H1 (cell line): ENCODE measurements around the gene TPRN. TPM values are rescaled to one million over a fixed set of nuclear protein-coding genes. Genes with fewer than 3 reads are reported as not detected.

Source experiments
- CTCF ChIA-PET: fragments of 300-600 bp; sonication (Branson Sonifier 250); formaldehyde crosslinking; loops from one replicate; lab custom pipeline; 2021; ENCODE audit not compliant: partially characterized antibody; lab: Charles Lee
- POLR2A ChIA-PET: fragments of 300-600 bp; sonication (Branson Sonifier 250); formaldehyde crosslinking; loops from one replicate; lab custom pipeline; 2021; ENCODE audit warnings: inconsistent platforms; ENCODE audit not compliant: partially characterized antibody; lab: Charles Lee
- DNase-seq, 2 experiments: peaks; one replicate each; pipeline versions ENCODE4 v3.0.0 to v3.0.0-alpha.2; 2010 to 2022; ENCODE audit warnings: low spot score in 2 of 2, low read depth in 1 of 2, mixed read lengths in 1 of 2
- FAIRE-seq: peaks from 2 replicates; lab custom pipeline; 2011; peaks lifted over from hg19 to GRCh38; lab: Jason Lieb, UNC
- H2AFZ ChIP-seq: 2 replicates; pipeline ENCODE4 v1.8.1; 2012; ENCODE audit warnings: low read length, inconsistent platforms
- H2AK5ac ChIP-seq: 2 replicates; pipeline ENCODE4 v1.6.1; 2013; ENCODE audit warnings: low read depth, low read length
- H2BK120ac ChIP-seq: replicated peaks from 2 replicates; pipeline ENCODE3; 2013; ENCODE audit warnings: low read depth, low read length, inconsistent platforms
- H2BK12ac ChIP-seq: 2 replicates; pipeline ENCODE4 v1.6.1; 2013; ENCODE audit warnings: low read depth, low read length
- H2BK15ac ChIP-seq: 2 replicates; pipeline ENCODE4 v1.6.1; 2013; ENCODE audit warnings: low read length
- H2BK20ac ChIP-seq: 2 replicates; pipeline ENCODE4 v1.6.1; 2013; ENCODE audit warnings: low read length
- H2BK5ac ChIP-seq: 2 replicates; pipeline ENCODE4 v1.6.1; 2013; ENCODE audit warnings: low read depth, low read length
- H3K14ac ChIP-seq: 2 replicates; pipeline ENCODE4 v1.6.1; 2013; ENCODE audit warnings: inconsistent platforms; ENCODE audit not compliant: insufficient read length
- H3K18ac ChIP-seq: 2 replicates; pipeline ENCODE4 v1.6.1; 2013; ENCODE audit warnings: low read length; ENCODE audit errors: extremely low read depth
- H3K23ac ChIP-seq: 2 replicates; pipeline ENCODE4 v1.6.1; 2013; ENCODE audit warnings: inconsistent platforms; ENCODE audit not compliant: insufficient read length
- H3K23me2 ChIP-seq: 2 replicates; pipeline ENCODE4 v1.6.1; 2013; ENCODE audit warnings: low read depth, low read length
- H3K27ac ChIP-seq: 2 replicates; pipeline ENCODE4 v1.6.1; 2011; ENCODE audit warnings: low read depth, low read length, inconsistent platforms
- H3K27me3 ChIP-seq, 4 experiments: replicated peaks in 1 of 4; 1 replicate in 1 of 4; 2 replicates in 3 of 4; pipeline versions ENCODE4 v1.6.1 to v1.8.1; 2011 to 2013; ENCODE audit warnings: low read length in 3 of 4, mild to moderate bottlenecking in 3 of 4, inconsistent platforms in 2 of 4, mixed read lengths in 2 of 4, moderate library complexity in 1 of 4; ENCODE audit not compliant: control insufficient read depth in 3 of 4, insufficient read depth in 3 of 4; ENCODE audit errors: extremely low read depth in 1 of 4
- H3K36me3 ChIP-seq, 4 experiments: 2 replicates each; pipeline versions ENCODE4 v1.6.1 to v1.8.1; 2011 to 2013; ENCODE audit warnings: mild to moderate bottlenecking in 4 of 4, low read length in 3 of 4, moderate library complexity in 2 of 4, control low read depth in 1 of 4, inconsistent platforms in 1 of 4; ENCODE audit not compliant: insufficient read depth in 4 of 4, control insufficient read depth in 2 of 4
- H3K4ac ChIP-seq: replicated peaks from 2 replicates; pipeline ENCODE3; 2013; ENCODE audit warnings: low read length, low read depth, mixed read lengths, inconsistent platforms; ENCODE audit not compliant: insufficient read length
- H3K4me1 ChIP-seq, 4 experiments: replicated peaks in 1 of 4; 1 replicate in 1 of 4; 2 replicates in 3 of 4; pipeline versions ENCODE4 v1.6.1 to v1.8.1; 2011 to 2013; ENCODE audit warnings: low read length in 3 of 4, inconsistent platforms in 2 of 4, mixed read lengths in 1 of 4; ENCODE audit not compliant: insufficient read depth in 4 of 4, control insufficient read depth in 3 of 4
- H3K4me2 ChIP-seq, 2 experiments: 2 replicates each; pipeline versions ENCODE4 v1.6.1 to v1.8.1; 2011 to 2013; ENCODE audit warnings: low read depth in 2 of 2, low read length in 2 of 2, control low read depth in 1 of 2, inconsistent platforms in 1 of 2, mild to moderate bottlenecking in 1 of 2; ENCODE audit not compliant: insufficient read depth in 1 of 2
- H3K4me3 ChIP-seq, 4 experiments: fragments of 200-600, 300-600 bp in 1 of 4; sonication (generic), shearing (Covaris generic), sonication (Bioruptor Twin) in 1 of 4; 2 replicates each; pipeline versions ENCODE4 v1.5.1 to v1.8.1; 2011 to 2016; ENCODE audit warnings: low read length in 4 of 4, low read depth in 3 of 4, control low read depth in 2 of 4, inconsistent platforms in 2 of 4, mild to moderate bottlenecking in 2 of 4, mixed read lengths in 1 of 4, moderate library complexity in 1 of 4; ENCODE audit not compliant: insufficient read depth in 2 of 4; ENCODE audit errors: extremely low read depth in 1 of 4
- H3K56ac ChIP-seq: replicated peaks from 2 replicates; pipeline ENCODE3; 2013; ENCODE audit warnings: low read depth, mild to moderate bottlenecking, mixed read lengths, low read length, inconsistent platforms; ENCODE audit not compliant: insufficient read length
- H3K79me1 ChIP-seq: 2 replicates; pipeline ENCODE4 v1.6.1; 2013; ENCODE audit warnings: low read depth, low read length, control low read depth
- H3K79me2 ChIP-seq, 2 experiments: 2 replicates each; pipeline versions ENCODE4 v1.6.1 to v1.8.1; 2012 to 2013; ENCODE audit warnings: low read length in 2 of 2, mild to moderate bottlenecking in 2 of 2, inconsistent platforms in 1 of 2; ENCODE audit not compliant: insufficient read depth in 2 of 2, control insufficient read depth in 1 of 2
- H3K9ac ChIP-seq, 4 experiments: replicated peaks in 1 of 4; 1 replicate in 1 of 4; 2 replicates in 3 of 4; pipeline versions ENCODE4 v1.6.1 to v1.8.1; 2011 to 2013; ENCODE audit warnings: low read depth in 3 of 4, low read length in 3 of 4, control low read depth in 2 of 4, mild to moderate bottlenecking in 2 of 4, moderate library complexity in 2 of 4, inconsistent platforms in 1 of 4; ENCODE audit errors: extremely low read depth in 1 of 4
- H3K9me3 ChIP-seq, 2 experiments: 2 replicates each; pipeline versions ENCODE4 v1.6.1 to v1.8.1; 2012 to 2013; ENCODE audit warnings: mild to moderate bottlenecking in 2 of 2, moderate library complexity in 2 of 2, control low read depth in 1 of 2, inconsistent platforms in 1 of 2, low read depth in 1 of 2, low read length in 1 of 2, mixed read lengths in 1 of 2; ENCODE audit not compliant: insufficient read depth in 2 of 2
- H4K20me1 ChIP-seq, 2 experiments: replicated peaks in 1 of 2; 2 replicates each; pipeline versions ENCODE3 to v1.8.1; 2011 to 2013; ENCODE audit warnings: inconsistent platforms in 2 of 2, low read length in 2 of 2, mild to moderate bottlenecking in 1 of 2; ENCODE audit not compliant: insufficient read depth in 2 of 2, control insufficient read depth in 1 of 2
- H4K5ac ChIP-seq: 2 replicates; pipeline ENCODE4 v1.6.1; 2013; ENCODE audit warnings: low read length, low read depth, mixed read lengths, inconsistent platforms; ENCODE audit not compliant: insufficient read length
- H4K8ac ChIP-seq: 2 replicates; pipeline ENCODE4 v1.8.0; 2013; ENCODE audit warnings: mild to moderate bottlenecking, moderate library complexity, low read length, inconsistent platforms; ENCODE audit not compliant: insufficient read depth; ENCODE audit errors: extremely low read depth
- H4K91ac ChIP-seq: replicated peaks from 2 replicates; pipeline ENCODE3; 2013; ENCODE audit warnings: low read length, mixed read lengths, inconsistent platforms; ENCODE audit not compliant: insufficient read length
- BACH1 ChIP-seq: IDR thresholded peaks from 2 replicates; pipeline ENCODE4 v1.6.1; 2012; ENCODE audit warnings: low read length, improper control_type of control experiment
- GABPA ChIP-seq: IDR thresholded peaks from 2 replicates; pipeline ENCODE4 v1.6.1; 2011; ENCODE audit warnings: mild to moderate bottlenecking, low read length, moderate library complexity, borderline replicate concordance; ENCODE audit not compliant: insufficient read depth
- HDAC6 ChIP-seq: IDR thresholded peaks from one replicate; pipeline ENCODE4 v1.7.1; 2012; ENCODE audit warnings: low read depth, mild to moderate bottlenecking, inconsistent platforms, low read length, moderate library complexity
- KDM4A ChIP-seq: IDR thresholded peaks from one replicate; pipeline ENCODE4 v1.7.1; 2012; ENCODE audit warnings: low read depth, mild to moderate bottlenecking, moderate library complexity, low read length, inconsistent platforms; ENCODE audit not compliant: severe bottlenecking
- SIX5 ChIP-seq: IDR thresholded peaks from 2 replicates; pipeline ENCODE4 v1.6.1; 2011; ENCODE audit warnings: mild to moderate bottlenecking, low read depth, low read length
- TAF7 ChIP-seq: optimal IDR thresholded peaks from 2 replicates; pipeline ENCODE3; 2011; ENCODE audit warnings: low read depth, mild to moderate bottlenecking, inconsistent platforms, low read length, moderate library complexity, borderline replicate concordance
- TCF12 ChIP-seq: IDR thresholded peaks from 2 replicates; pipeline ENCODE4 v1.6.1; 2011; ENCODE audit warnings: low read depth, mild to moderate bottlenecking, low read length
- WGBS, 2 experiments: shearing (Covaris generic) in 1 of 2; methylation state at CpG; one replicate each; pipeline versions ENCODE4 v1.1.6 to v1.1.7; 2013 to 2015; ENCODE audit warnings: low lambda C conversion rate in 2 of 2, mixed read lengths in 2 of 2, inconsistent platforms in 1 of 2, low coverage in 1 of 2, missing lambda C conversion rate in 1 of 2; ENCODE audit not compliant: insufficient replicate concordance in 2 of 2, insufficient coverage in 1 of 2, insufficient read length in 1 of 2; ENCODE audit errors: extremely low coverage in 1 of 2, missing lambda C conversion rate in 1 of 2; 5-methylcytosine and 5-hydroxymethylcytosine counted together
- polyA plus RNA-seq, 7 experiments: library from polyadenylated mRNA; depleted of rRNA in 3 of 7; stranded (reverse) in 5 of 7; unstranded in 2 of 7; fragments of >200 nt in 5 of 7; fragments of 200-250 nt in 2 of 7; gene quantifications; 1 replicate in 5 of 7; 2 replicates in 1 of 7; 4 replicates in 1 of 7; pipeline versions ENCODE4 v1.2.1 to v1.2.3, GENCODE V29; 2011 to 2013; ENCODE audit warnings: missing spikeins in 2 of 7, mixed read lengths in 2 of 7
- total RNA-seq: library from RNA; stranded (reverse); fragmentation: NEBNext Ultra II Directional; extraction: Animal tissue kit (Norgen Biotek cat#: 25700); gene quantifications from 2 replicates; pipeline ENCODE4 v1.2.1, GENCODE V29; 2021
- TF ChIP-seq, protein P1 (sequence below): IDR thresholded peaks from 2 replicates; pipeline ENCODE4 v1.6.1; 2011; ENCODE audit warnings: low read depth, mild to moderate bottlenecking, low read length; ENCODE audit not compliant: insufficient read depth
- TF ChIP-seq, protein P2 (sequence below): IDR thresholded peaks from 2 replicates; pipeline ENCODE4 v1.6.1; 2012; ENCODE audit warnings: low read length, inconsistent platforms

The TPRN gene
- total and polyA plus RNA-seq, 2 of the 8 experiments (the other 6 are each of a cell fraction or from before 2014, with no cell fraction given), result 9.7 to 23.2 TPM

DNA sequence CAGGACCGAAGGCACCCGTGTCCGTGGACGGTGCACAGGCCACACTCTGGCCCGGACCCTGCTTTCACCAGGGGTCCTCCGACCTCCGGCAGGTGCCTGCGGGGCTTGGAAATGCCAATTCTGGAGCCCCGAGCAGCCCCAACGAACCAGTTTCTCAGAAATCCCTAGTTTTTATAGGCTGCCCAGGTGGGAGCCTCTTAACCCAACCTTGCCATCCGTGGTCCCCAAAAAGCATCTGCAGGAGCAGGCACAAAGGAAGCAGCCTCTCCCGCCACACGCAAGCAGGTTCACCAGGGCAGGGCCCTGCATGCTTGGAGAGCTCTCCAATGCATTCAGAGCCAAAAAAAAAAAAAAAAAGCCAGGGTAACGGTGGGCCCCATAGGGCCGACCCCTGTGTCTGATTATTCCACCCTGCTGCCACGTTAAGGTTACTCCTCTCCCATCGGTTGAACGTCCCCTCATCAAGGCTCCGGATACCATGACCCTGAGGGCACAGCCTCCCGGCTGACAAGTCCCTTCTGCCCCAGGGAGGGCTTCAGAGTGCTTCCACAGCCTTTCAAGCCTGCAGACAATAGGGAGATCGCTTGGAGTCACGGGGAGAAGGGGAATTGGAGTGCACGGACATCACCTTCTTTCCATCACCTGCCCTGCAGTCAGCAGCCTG, 796 bp upstream of the TPRN start:
- H3K27me3 ChIP-seq, result no peaks in the 10 kb centered on the region
- no peak overlapping the region; the same call in 1 of the 2 replicates for H3K27ac ChIP-seq
- TF ChIP-seq, protein P1, sequence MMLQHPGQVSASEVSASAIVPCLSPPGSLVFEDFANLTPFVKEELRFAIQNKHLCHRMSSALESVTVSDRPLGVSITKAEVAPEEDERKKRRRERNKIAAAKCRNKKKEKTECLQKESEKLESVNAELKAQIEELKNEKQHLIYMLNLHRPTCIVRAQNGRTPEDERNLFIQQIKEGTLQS, result no peak
- TF ChIP-seq KDM4A (peak; percentile 3), SIX5 (no peak), TCF12 (no peak), BACH1 (no peak), HDAC6 (no peak), TAF7 (no peak), GABPA (no peak)
- TF ChIP-seq, protein P2, sequence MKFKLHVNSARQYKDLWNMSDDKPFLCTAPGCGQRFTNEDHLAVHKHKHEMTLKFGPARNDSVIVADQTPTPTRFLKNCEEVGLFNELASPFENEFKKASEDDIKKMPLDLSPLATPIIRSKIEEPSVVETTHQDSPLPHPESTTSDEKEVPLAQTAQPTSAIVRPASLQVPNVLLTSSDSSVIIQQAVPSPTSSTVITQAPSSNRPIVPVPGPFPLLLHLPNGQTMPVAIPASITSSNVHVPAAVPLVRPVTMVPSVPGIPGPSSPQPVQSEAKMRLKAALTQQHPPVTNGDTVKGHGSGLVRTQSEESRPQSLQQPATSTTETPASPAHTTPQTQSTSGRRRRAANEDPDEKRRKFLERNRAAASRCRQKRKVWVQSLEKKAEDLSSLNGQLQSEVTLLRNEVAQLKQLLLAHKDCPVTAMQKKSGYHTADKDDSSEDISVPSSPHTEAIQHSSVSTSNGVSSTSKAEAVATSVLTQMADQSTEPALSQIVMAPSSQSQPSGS, result no peak
- H3K4me1 ChIP-seq, result peaks cover 10 to 28% (median 19%) of the 10 kb centered on the region in 4 experiments
- peak overlapping the region; percentile 91 for H3K4ac ChIP-seq
- H4K8ac ChIP-seq, result peak overlapping the region; percentile 86
- H3K9me3 ChIP-seq, result no peaks in the 10 kb centered on the region
- H2BK12ac ChIP-seq, result no peak overlapping the region
- POLR2A ChIA-PET, result interaction anchor here (0.6 to 69.9 kb wide), 16 partner anchors 11 to 219 kb away, joined by 3 to 1462 read pairs (median 4); partner anchors contain the start of genes ANAPC2, CYSRT1, MAN1B1 and NELFB
- H2BK120ac ChIP-seq, result peak overlapping the region; percentile 54
- H2BK20ac ChIP-seq, result no peak overlapping the region
- FAIRE-seq (no peak), DNase-seq (peak in 1 of 2 experiments; percentile 49)
- H4K91ac ChIP-seq, result peak overlapping the region; percentile 99
- peaks cover 25% of the 10 kb centered on the region for H3K79me1 ChIP-seq
- H3K4me3 ChIP-seq, result peak overlapping the region; percentile 64 to 78 (median 69)
- H2BK15ac ChIP-seq, result no peak overlapping the region
- H2AK5ac ChIP-seq, result no peak overlapping the region
- H3K18ac ChIP-seq, result peak overlapping the region; percentile 99
- peak overlapping the region; percentile 74 to 88 for H3K4me2 ChIP-seq
- peak overlapping the region; percentile 98 for H2BK5ac ChIP-seq
- H3K23me2 ChIP-seq, result peaks cover 18% of the 10 kb centered on the region
- H3K56ac ChIP-seq, result peak overlapping the region; percentile 77
- H3K79me2 ChIP-seq, result peaks cover 0 to 50% of the 10 kb centered on the region in 2 experiments; a peak in 3 of 4 replicates
- no peak overlapping the region for H2AFZ ChIP-seq
- H4K5ac ChIP-seq, result peak overlapping the region; percentile 100
- WGBS, 2 experiments, result 35% methylated on average over 22 of the region's 23 CpGs; no CpG with 5 or more reads in 1 of the 2 experiments
- H3K36me3 ChIP-seq, result no peaks in the 10 kb centered on the region
- CTCF ChIA-PET, result interaction anchor here (0.6 to 4.4 kb wide), 11 partner anchors 9 to 155 kb away, joined by 3 to 19 read pairs (median 4); partner anchors contain the start of genes NPDC1 and RNF224
- no peak overlapping the region for H3K14ac ChIP-seq
- H3K23ac ChIP-seq, result no peak overlapping the region
- peaks cover 0 to 22% of the 10 kb centered on the region in 2 experiments for H4K20me1 ChIP-seq
- peak overlapping the region; percentile 35 to 71 (median 54); a peak in 6 of 7 replicates for H3K9ac ChIP-seq
